22Rv1 (cell line): ENCODE results near the gene CELSR3.

Source experiments
- CTCF ChIP-seq: fragments of 450-650 bp; IDR thresholded peaks from 2 replicates; pipeline ENCODE4 v1.5.1; 2017; ENCODE audit warnings: mild to moderate bottlenecking
- ZFX ChIP-seq: fragments of 450-650 bp; IDR thresholded peaks from 2 replicates; pipeline ENCODE4 v1.6.1; 2017; ENCODE audit warnings: antibody characterized with exemption, borderline replicate concordance

GRCh38 chr3:48619541-48620524 lies 42.9 kb downstream of the CELSR3 start:
- TF ChIP-seq CTCF (no peak), ZFX (no peak)
